Measurements from ENCODE around the gene SYT14.
"Not testable (repeated sequence)": the region's sequence is repeated elsewhere in the genome, so short reads cannot be mapped to it uniquely, and the experiment has no call there.

SYT14 gene

GRCh38 chr1:210112906-210113305 is 174.9 kb downstream of the SYT14 start:
- DNase-seq (ENCODE audit: extremely low read depth in 1 of 2, low read depth in 1 of 2): not testable (repeated sequence)

DNA sequence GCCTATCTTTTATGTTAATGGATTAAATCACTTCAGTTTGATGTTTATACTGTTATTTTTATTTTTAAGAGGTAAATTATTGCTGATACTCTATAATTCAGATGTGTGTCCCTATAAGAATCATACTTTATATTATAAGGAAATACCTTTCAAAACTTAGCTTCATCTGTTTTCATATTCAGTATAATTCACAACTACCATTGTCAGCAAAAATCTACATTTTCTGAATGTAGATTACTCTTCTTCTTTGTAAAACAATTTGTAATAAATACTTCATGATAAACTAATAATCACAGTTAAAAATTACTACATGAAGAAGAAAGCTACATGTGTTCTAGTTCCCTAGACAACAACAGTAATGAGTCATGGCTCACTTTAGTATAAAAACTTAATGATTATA is 179.2 kb downstream of the SYT14 start:
- no peak for DNase-seq (ENCODE audit: extremely low read depth in 1 of 2, low read depth in 1 of 2)

DNA sequence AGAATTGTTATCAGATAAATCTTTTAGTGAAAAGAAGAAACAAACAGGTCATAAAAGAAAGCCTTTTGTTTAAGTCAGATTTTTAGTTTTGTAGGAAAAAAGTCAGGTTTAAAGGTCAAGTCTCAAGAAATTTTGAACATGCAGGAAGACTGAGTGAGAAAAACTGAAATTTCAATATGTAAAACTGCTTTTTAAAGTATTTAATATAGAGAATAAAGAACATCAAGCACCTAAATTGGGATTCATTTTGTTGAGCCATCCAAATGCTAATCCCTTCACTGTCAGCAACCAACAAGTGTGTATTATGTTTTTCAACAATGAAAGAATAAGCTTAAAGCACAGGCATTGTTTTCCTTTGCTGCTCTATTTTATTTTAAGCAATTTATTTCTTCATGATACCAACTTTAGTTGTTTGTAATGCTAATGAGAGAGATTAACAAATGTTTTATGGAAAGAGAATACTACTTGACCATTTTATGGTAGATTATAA is 179.7 kb downstream of the SYT14 start:
- no peak for DNase-seq (ENCODE audit: extremely low read depth in 1 of 2, low read depth in 1 of 2)

DNA sequence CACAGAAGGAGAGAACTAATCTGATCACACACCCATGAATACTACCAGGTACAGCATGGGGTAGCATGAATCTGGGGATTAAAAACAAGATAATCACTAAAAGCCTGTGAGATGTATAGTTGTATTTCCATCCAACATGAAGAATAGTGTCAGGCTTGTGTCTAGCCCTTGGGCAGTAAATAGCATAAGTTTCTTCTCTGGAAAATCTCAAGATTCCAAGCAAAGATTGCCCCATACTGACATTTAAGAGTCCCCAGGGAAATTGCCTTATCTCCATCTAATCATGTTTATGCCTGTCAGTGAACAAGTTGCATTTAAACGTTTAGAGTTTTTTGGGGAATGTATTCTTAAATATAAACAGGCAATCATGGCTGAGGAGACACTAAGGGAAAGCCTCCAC is 185.4 kb downstream of the SYT14 start:
- DNase-seq (ENCODE audit: extremely low read depth in 1 of 2, low read depth in 1 of 2): no peak

DNA sequence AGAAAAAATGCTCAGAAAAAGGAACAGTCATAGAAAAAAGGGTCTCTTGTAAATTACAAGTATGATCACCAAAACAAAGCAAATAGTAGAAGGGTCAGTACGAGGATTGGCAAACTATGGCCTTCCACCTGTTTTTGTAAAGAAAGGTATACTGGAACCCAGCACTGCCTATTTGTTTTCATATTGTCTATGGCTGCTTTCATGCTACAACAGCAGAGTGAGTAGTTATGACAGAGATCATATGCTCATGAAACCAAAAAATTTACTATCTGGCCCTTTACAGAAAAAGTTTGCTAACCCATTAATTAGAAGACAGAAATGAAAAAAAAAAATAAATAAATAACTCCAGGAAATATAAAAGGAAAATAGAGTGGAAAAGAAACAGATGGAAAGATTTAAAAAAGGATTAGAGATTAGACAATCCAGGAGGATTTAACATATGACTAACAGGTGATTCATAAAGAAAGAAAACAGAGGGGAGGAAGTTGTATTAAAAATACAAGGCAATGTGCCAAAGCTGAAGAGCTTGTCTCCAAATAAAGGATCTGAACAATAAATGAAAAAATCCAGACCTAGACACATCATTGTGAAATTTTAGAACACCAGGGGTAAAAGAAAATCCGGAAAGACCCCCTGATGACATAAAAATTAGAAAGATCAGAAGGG is 186.0 kb downstream of the SYT14 start:
- DNase-seq (ENCODE audit: extremely low read depth in 1 of 2, low read depth in 1 of 2): no peak

DNA sequence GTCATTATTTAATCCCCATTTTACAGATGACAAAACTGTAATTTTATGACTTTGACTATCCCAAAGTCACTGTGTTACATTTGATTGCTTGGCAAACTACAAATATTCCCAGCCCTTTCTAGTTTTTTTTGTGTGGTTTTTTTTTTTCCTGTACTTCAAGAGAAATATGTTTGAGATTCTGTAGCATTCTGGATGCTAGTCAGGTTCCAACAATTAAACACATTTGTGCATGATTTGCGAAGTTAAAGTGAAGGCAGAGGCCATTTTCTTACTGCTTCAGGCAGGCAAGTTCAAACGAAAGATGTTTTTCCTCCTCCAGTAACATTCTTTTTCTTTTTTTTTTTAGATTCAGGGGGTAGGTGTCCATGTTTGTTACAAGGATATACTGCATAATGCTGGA is 186.7 kb downstream of the SYT14 start:
- no peak for DNase-seq (ENCODE audit: extremely low read depth in 1 of 2, low read depth in 1 of 2)

DNA sequence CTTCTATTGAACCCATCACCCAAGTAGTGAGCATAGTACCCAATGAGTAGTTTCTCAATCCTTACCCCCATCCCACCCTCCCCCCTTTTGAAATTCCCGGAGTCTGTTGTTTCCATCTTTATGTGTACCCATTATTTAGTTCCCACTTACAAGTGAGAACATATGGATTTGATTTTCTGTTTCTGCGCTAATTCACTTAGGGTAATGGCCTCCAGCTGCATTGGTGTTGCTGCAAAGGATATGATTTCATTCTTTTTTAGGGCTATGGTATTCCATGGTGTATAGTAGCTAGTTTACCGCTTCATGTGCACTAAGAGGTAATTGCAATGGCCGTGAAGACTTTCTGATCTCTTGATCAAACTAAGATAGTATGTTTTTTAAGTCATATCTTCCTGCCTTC is 187.1 kb downstream of the SYT14 start:
- no peak for DNase-seq (ENCODE audit: extremely low read depth in 1 of 2, low read depth in 1 of 2)

GRCh38 chr1:210129092-210129491 is 191.1 kb downstream of the SYT14 start:
- DNase-seq (ENCODE audit: extremely low read depth in 1 of 2, low read depth in 1 of 2): no peak

GRCh38 chr1:210129759-210130158 is 191.7 kb downstream of the SYT14 start:
- DNase-seq (ENCODE audit: extremely low read depth in 1 of 2, low read depth in 1 of 2): no peak

- no peak for DNase-seq (ENCODE audit: extremely low read depth in 1 of 2, low read depth in 1 of 2)
These were observed 194.6 kb downstream of the SYT14 start for GRCh38 chr1:210132582-210132981.

- peak in 1 of 2 donors; percentile 16 for DNase-seq (ENCODE audit: extremely low read depth in 1 of 2, low read depth in 1 of 2)
These were observed 205.5 kb downstream of the SYT14 start for GRCh38 chr1:210143465-210144062.

DNA sequence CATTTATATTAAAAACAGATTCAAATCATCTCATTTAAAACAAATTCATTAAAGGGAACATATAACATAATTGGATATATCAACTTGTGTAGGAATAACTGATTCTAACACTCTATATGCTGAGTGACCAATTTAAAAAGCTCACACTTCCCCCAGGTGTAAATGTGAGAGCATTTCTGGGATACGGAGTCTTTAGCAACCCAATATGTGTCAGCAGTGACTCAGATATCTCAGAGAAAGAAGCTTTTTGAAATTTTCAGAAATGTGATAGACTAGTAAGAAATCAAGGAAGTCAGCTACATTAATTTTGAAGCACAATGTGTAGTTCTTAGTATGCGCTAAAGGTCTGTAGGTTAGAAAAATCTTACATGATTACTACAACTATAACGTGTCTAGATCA is 206.7 kb downstream of the SYT14 start:
- DNase-seq (ENCODE audit: extremely low read depth in 1 of 2, low read depth in 1 of 2): no peak

GRCh38 chr1:210151052-210151672 is 213.1 kb downstream of the SYT14 start:
- DNase-seq (ENCODE audit: extremely low read depth in 1 of 2, low read depth in 1 of 2): no peak

DNA sequence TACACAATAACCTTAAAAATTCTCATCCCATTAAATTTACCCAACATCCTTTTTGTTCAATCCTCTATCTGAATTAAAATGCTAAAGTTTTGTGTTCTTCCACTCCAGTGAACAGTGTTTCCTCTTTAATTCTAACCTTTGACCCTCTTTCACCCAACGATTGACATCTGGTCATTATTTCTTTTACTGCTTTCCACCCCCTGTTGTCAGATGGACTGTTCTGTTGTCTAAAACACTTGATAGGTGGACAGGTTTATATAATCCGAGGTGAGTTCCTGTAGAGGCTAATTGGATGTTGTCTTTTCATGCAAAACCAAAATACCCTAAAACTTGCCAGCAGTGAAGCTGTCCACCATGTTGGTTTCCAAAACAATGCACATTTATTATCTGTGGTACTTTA is 221.2 kb downstream of the SYT14 start:
- DNase-seq (ENCODE audit: extremely low read depth in 1 of 2, low read depth in 1 of 2): no peak

DNA sequence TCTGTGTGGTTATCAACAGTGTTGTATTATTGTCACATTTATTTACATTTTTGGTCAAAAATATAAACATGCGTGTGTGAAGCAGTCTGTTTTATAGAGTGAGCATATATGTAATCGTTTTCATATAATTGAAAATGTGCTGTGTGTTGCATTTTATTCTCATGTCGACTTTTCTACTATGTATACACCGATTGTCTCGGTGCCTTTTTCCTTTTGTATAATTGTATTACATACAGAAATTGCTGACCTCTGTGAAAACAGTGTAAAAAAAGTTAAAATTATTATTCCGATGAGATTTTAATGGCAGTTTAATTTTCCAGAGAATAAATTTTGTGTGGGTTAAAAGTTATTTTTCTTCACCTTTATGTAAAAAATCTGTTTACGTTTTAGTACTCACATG is 232.2 kb downstream of the SYT14 start:
- no peak for DNase-seq (ENCODE audit: extremely low read depth in 1 of 2, low read depth in 1 of 2)

GRCh38 chr1:210174133-210174532 is 236.1 kb downstream of the SYT14 start:
- no peak for DNase-seq (ENCODE audit: extremely low read depth in 1 of 2, low read depth in 1 of 2)

GRCh38 chr1:210185063-210185462 is 247.0 kb downstream of the SYT14 start:
- DNase-seq (ENCODE audit: extremely low read depth in 1 of 2, low read depth in 1 of 2): no peak

- not testable (repeated sequence) for DNase-seq (ENCODE audit: extremely low read depth in 1 of 2, low read depth in 1 of 2)
These were observed 250.0 kb downstream of the SYT14 start for GRCh38 chr1:210187849-210188606.

GRCh38 chr1:210189426-210189825 is 251.4 kb downstream of the SYT14 start:
- no peak for DNase-seq (ENCODE audit: extremely low read depth in 1 of 2, low read depth in 1 of 2)

GRCh38 chr1:210195635-210196160 is 257.7 kb downstream of the SYT14 start:
- DNase-seq (ENCODE audit: extremely low read depth in 1 of 2, low read depth in 1 of 2): no peak

DNA sequence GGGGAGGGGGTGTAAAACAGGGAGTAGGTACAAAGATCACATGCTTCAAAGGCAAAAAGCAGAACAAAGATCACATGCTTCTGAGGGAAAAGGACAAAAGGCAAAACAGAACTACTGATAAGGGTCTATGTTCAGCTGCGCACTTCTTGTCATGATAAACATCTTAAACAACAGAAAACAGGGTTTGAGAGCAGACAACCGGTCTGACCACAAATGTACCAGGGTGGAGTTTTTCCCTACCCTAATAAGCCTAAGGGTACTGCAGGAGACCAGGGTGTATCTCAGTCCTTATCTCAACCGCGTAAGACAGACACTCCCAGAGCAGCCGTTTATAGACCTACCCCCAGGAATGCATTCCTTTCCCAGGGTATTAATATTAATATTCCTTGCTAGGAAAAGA is 258.2 kb downstream of the SYT14 start:
- not testable (repeated sequence) for DNase-seq (ENCODE audit: extremely low read depth in 1 of 2, low read depth in 1 of 2)
